ENCODE results near the gene GPC5. TPM values are rescaled to one million over a fixed set of nuclear protein-coding genes. Genes with fewer than 3 reads are reported as not detected.

GPC5 gene
- total RNA-seq, 1 donor from 2014 or later = 0.99 TPM

- no peak for DNase-seq (ENCODE audit: low spot score)
- Mint-ChIP-seq H3K4me3 (ENCODE audit: unreplicated experiment) (no peak overlapping the region), H3K27me3 (ENCODE audit: low read depth) (no peaks in the 10 kb centered on the region), H3K36me3 (ENCODE audit: low read depth) (no peaks in the 10 kb centered on the region), H3K4me1 (ENCODE audit: low read depth) (no peaks in the 10 kb centered on the region), H3K27ac (ENCODE audit: unreplicated experiment) (no peak overlapping the region), H3K9me3 (ENCODE audit: low read depth) (no peaks in the 10 kb centered on the region)
- TF ChIP-seq CTCF (IDR thresholded peaks at IDR 0.05) = no peak
Observed at GRCh38 chr13:91621963-91622362, 223.5 kb downstream of the GPC5 start.

GRCh38 chr13:91622778-91623550 is 224.5 kb downstream of the GPC5 start:
- Mint-ChIP-seq H3K4me3 (ENCODE audit: unreplicated experiment) (no peak overlapping the region), H3K27ac (ENCODE audit: unreplicated experiment) (no peak overlapping the region), H3K4me1 (ENCODE audit: low read depth) (no peaks in the 10 kb centered on the region), H3K36me3 (ENCODE audit: low read depth) (no peaks in the 10 kb centered on the region), H3K9me3 (ENCODE audit: low read depth) (no peaks in the 10 kb centered on the region), H3K27me3 (ENCODE audit: low read depth) (no peaks in the 10 kb centered on the region)
- no peak for TF ChIP-seq CTCF (IDR thresholded peaks at IDR 0.05)
- DNase-seq (ENCODE audit: low spot score) = no peak

DNA sequence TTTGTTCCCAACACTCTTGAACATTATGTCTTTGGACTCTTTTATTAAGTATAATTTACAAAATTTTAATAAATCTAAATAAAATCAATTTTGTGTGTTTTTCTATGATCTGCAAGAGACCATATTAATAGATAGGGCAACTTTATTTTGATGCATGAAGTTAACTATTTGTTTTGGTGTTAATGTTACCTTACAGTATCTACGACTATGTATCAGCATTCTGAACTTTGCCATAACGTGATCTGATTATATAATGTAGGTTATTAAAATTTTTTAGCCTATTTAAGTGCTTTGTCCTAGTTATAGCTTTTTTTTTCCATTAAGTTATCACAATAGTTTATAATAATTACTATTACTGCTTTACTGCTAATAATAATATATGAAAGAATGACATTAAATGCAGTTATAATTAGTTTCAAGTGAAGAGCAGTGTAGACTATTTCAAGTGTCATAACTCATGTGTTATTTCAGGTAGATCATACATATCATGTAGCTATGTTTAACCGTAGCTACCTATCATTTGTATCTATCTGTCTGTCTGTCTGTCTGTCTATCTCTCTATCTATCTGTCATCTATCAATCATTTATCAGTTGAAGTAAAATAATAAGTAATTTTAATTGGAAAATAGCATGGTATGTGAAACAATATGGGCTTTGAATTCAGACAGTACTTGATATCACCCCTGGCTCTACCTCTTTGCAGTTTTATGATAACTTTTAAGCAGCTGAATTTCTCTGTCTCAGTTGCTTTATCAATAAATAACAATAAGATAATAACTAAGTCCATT is 229.7 kb downstream of the GPC5 start:
- no peaks in the 10 kb centered on the region for H3K36me3 Mint-ChIP-seq (ENCODE audit: low read depth)
- no peaks in the 10 kb centered on the region for H3K27me3 Mint-ChIP-seq (ENCODE audit: low read depth)
- DNase-seq (ENCODE audit: low spot score) = no peak
- no peaks in the 10 kb centered on the region for H3K4me1 Mint-ChIP-seq (ENCODE audit: low read depth)
- H3K4me3 Mint-ChIP-seq (ENCODE audit: unreplicated experiment) = no peak overlapping the region
- TF ChIP-seq CTCF (IDR thresholded peaks at IDR 0.05) = no peak
- H3K9me3 Mint-ChIP-seq (ENCODE audit: low read depth) = no peaks in the 10 kb centered on the region
- H3K27ac Mint-ChIP-seq (ENCODE audit: unreplicated experiment) = no peak overlapping the region

DNA sequence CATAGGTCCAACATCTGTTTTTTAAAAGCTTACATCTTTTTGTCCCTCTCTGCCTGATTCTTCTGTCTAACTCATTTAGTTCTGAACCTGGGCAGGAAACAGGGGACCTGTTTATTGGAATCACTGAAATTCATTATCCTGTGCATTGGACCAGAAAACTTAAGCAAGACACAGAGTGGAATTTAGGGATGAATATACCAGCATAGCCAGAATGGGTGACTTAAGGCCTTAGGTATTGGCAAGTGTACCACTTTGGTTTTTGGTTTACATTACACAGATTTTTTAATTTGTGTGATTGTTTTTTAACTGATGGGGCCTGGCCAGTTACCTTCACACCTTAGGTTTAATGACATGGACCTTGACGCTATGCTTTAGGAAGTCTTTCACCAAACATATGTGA is 232.5 kb downstream of the GPC5 start:
- no peaks in the 10 kb centered on the region for H3K4me1 Mint-ChIP-seq (ENCODE audit: low read depth)
- no peaks in the 10 kb centered on the region for H3K36me3 Mint-ChIP-seq (ENCODE audit: low read depth)
- H3K27me3 Mint-ChIP-seq (ENCODE audit: low read depth) = no peaks in the 10 kb centered on the region
- H3K27ac Mint-ChIP-seq (ENCODE audit: unreplicated experiment) = no peak overlapping the region
- no peak for DNase-seq (ENCODE audit: low spot score)
- no peaks in the 10 kb centered on the region for H3K9me3 Mint-ChIP-seq (ENCODE audit: low read depth)
- H3K4me3 Mint-ChIP-seq (ENCODE audit: unreplicated experiment) = no peak overlapping the region
- no peak for TF ChIP-seq CTCF (IDR thresholded peaks at IDR 0.05)

- DNase-seq (ENCODE audit: low spot score) = no peak
- no peaks in the 10 kb centered on the region for H3K36me3 Mint-ChIP-seq (ENCODE audit: low read depth)
- no peak overlapping the region for H3K4me3 Mint-ChIP-seq (ENCODE audit: unreplicated experiment)
- H3K27me3 Mint-ChIP-seq (ENCODE audit: low read depth) = no peaks in the 10 kb centered on the region
- H3K4me1 Mint-ChIP-seq (ENCODE audit: low read depth) = no peaks in the 10 kb centered on the region
- H3K9me3 Mint-ChIP-seq (ENCODE audit: low read depth) = no peaks in the 10 kb centered on the region
- no peak for TF ChIP-seq CTCF (IDR thresholded peaks at IDR 0.05)
- H3K27ac Mint-ChIP-seq (ENCODE audit: unreplicated experiment) = no peak overlapping the region
Observed at GRCh38 chr13:91632086-91632485, 233.7 kb downstream of the GPC5 start.

Data from chondrocyte (in vitro differentiated cells).